SH-SY5Y (cell line): ENCODE data around the gene KRT5.

Source experiments
- GATA2 ChIP-seq: IDR thresholded peaks from 2 replicates; pipeline ENCODE4 v1.6.1; 2011; ENCODE audit warnings: mild to moderate bottlenecking, low read depth, low read length
- GATA3 ChIP-seq: IDR thresholded peaks from 2 replicates; pipeline ENCODE4 v1.6.1; 2011; ENCODE audit warnings: low read depth, mild to moderate bottlenecking, low read length, moderate library complexity

KRT5 gene

DNA sequence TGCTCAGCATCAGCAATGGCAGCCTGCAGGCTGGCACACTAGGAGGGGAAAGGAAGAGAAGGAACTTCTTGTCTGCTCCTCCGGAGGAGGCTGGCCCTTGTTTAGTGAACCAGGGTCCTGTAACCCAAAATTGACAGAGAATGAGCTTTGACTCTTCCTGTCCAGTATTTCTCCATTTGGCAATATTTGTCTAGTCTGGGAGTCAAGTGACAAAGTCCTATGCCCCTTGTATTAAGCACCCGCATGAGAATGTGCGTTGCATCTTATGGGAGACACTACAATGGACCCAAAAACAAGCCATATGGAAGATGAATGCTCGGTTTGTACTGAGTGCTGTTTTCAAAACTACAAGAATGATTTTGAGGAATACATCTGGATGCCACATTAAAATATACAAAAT, 50.3 kb downstream of the KRT5 start:
- TF ChIP-seq GATA3 (no peak), GATA2 (no peak)

- no peak for TF ChIP-seq GATA3
- peak; percentile 42; the same call in 1 of the 2 replicates for TF ChIP-seq GATA2
These were observed 55.3 kb downstream of the KRT5 start for GRCh38 chr12:52464897-52465296.
